GM12891 (cell line): ENCODE measurements around the gene UBA7.

Experiments used
- POLR2A ChIP-seq: IDR thresholded peaks from 2 replicates; pipeline ENCODE4 v1.6.1; 2011; ENCODE audit warnings: low read depth, low read length, control low read depth
- POLR2AphosphoS5 ChIP-seq: IDR thresholded peaks from 2 replicates; pipeline ENCODE4 v1.6.1; 2011; ENCODE audit warnings: low read depth, low read length, control low read depth
- SPI1 ChIP-seq: IDR thresholded peaks from 2 replicates; pipeline ENCODE4 v1.6.1; 2011; ENCODE audit warnings: low read depth, low read length, control low read depth

DNA sequence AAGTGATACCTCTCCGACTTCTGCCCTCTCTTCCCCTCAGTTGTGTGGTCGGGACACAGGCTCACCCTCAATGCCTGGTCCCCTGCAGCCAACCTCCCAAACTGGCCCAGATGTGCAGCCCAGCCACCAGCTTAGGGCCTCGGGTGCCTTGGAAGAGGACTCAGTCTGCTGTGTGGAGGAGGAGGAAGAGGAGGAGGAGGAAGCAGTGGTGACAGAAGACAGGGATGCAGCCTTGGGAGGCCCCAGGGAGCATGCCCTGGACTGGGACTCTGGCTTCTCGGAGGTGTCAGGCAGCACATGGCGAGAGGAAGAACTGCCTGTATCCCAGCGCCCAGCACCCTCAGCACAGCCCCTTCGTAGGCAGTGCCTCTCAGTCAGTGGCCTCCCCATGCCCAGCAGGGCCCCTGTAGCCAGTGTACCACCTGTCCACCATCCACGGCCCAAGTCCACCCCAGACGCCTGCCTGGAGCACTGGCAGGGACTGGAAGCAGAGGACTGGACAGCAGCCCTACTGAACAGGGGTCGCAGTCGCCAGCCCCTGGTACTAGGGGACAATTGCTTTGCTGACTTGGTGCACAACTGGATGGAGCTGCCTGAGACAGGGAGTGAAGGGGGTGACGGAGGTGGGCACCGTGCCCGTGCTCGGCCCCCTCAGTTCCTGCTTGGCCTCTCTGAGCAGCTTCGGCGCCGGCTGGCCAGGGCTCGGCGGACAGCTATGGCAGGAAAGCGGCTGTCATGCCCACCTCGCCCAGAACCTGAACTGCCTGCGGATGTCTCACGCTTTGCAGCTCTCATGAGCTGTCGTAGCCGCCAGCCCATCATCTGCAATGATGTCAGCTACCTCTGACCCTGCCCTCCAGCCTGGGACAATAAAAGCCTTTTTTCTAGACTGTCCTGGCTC is 9.4 kb downstream of the UBA7 start:
- TF ChIP-seq POLR2AphosphoS5 = no peak
- no peak for TF ChIP-seq SPI1
- no peak for TF ChIP-seq POLR2A
